HT1080 (cell line): ENCODE measurements around the gene IL15RA. TPM values are rescaled to one million over a fixed set of nuclear protein-coding genes. Genes with fewer than 3 reads are reported as not detected.
A peak's percentile ranks its signal among the peaks of the same experiment; 100 is the strongest.
"Not testable (repeated sequence)": the region's sequence is repeated elsewhere in the genome, so short reads cannot be mapped to it uniquely, and the experiment has no call there.

Source experiments
- DNase-seq: peaks from one replicate; pipeline ENCODE4 v3.0.0-alpha.2; 2015; ENCODE audit warnings: low read depth
- total RNA-seq: library from RNA; depleted of rRNA; stranded (reverse); fragments of >200 nt; shearing (Covaris generic); gene quantifications from 2 replicates; pipeline ENCODE4 v1.2.3, GENCODE V29; 2014

IL15RA gene
- total RNA-seq, 1 experiment from 2014 or later, result 22.9 TPM

- DNase-seq, result no peak
Observed at GRCh38 chr10:6006991-6007390, 29.6 kb upstream of the IL15RA start.

GRCh38 chr10:6006546-6006945 lies 29.2 kb upstream of the IL15RA start:
- DNase-seq, result no peak

DNA sequence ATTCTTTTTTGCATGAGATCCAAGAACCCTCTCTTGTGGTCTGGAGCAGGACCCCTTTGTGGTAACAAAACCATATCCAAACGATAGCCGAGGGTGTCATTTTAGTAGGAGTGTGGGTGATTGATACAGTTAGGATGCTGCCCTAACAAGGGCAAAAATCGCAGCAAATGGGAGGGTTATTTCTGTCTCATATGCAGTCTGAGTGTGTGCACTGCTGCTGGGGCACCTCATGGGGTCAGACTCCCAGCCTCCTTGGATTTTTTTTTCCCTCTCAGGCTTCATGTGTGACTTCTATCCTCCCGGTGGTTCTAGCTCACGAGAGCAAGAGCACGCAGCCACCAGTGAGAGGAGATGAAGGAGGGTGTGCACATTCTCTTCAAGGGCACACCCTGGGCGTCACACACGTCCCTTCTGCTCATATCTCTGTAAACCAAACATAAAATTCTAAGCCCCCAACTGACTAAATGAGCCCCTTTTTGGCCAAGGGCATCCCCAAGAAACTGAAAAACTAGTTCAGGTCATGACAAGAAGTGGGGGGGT lies 28.6 kb upstream of the IL15RA start:
- no peak for DNase-seq

DNA sequence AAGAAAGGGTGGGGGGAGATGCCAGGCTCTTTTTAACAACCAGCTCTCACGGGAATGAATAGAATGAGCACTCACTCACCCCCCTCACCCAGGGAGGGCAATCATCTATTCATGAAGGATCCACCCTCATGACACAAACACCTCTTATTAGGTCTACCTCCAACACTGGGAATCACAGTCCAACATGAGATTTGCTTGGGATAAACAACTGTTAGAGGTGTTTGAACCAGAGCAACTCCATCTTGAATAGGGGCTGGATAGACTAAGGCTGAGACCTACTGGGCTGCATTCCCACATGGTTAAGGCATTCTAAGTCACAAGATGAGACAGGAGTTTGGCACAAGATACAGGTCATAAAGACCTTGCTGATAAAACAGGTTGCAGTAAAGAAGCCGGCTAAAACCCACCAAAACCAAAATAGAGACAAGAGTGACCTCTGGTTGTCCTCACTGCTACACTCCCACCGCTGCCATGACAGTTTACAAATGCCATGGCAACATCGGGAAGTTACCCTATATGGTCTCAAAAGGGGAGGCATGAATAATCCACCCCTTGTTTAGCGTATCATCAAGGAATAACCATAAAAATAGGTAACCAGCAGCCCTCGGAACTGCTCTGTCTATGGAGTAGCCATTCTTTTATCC lies 27.9 kb upstream of the IL15RA start:
- DNase-seq, result not testable (repeated sequence)

- DNase-seq, result no peak
Observed at GRCh38 chr10:6002809-6003510, 25.6 kb upstream of the IL15RA start.

DNA sequence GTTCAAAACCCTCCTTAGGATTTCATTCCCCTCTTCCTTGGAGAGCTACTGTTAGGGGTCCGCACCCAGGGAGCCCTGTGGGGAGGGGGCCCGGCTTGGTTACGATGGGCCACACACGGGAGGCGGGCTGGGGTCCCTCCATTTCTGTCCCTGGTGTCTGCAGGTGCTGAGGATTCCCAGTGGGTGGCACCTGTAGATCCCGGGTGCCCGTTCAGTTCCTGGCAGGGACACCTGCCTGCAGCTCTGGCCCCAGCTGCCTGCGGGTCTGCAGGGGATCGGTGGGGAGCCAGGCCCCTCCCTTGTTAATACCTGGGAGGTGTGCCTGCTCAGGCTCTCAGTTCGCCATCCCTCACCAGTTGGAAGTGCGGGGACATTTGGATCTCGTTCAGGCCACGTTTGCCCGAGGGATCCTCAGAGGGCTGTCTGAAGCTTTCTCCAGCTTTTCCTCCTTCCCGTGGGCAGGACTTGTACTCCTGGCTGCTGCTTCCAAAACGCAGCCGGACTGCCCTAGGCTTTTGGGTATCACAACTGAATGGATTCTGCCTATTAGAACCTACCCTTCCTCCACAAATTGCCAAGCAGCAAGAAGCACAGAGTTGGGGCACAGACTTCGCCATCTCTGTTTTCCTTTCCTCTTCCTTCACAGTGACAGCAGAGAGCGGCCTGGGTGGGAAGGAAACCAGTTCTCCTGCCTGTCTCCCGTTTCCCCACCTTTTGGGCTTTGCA lies 22.3 kb upstream of the IL15RA start:
- no peak for DNase-seq

GRCh38 chr10:5996696-5997095 lies 19.4 kb upstream of the IL15RA start:
- DNase-seq, result no peak

GRCh38 chr10:5992398-5992797 lies 15.1 kb upstream of the IL15RA start:
- no peak for DNase-seq

GRCh38 chr10:5991708-5992107 lies 14.4 kb upstream of the IL15RA start:
- no peak for DNase-seq

DNA sequence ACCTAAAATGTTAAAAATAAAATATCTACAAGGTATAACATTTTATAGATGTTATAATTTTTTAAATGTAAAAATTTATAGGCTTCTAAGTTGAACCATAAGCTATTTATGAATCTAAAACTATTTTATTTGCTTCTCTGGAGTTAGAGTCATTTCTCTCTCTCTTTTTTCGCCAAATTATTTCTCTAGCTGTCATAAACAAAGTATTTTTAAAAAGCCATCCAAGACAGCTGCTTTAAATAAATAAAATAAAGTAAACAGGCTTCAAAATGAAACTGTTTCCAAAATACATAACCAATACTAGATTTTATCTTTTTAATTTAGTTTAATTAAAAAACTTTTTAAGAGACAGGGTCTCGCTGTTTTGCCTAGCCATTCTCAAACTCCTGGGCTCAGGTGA lies 12.4 kb upstream of the IL15RA start:
- DNase-seq, result no peak

DNA sequence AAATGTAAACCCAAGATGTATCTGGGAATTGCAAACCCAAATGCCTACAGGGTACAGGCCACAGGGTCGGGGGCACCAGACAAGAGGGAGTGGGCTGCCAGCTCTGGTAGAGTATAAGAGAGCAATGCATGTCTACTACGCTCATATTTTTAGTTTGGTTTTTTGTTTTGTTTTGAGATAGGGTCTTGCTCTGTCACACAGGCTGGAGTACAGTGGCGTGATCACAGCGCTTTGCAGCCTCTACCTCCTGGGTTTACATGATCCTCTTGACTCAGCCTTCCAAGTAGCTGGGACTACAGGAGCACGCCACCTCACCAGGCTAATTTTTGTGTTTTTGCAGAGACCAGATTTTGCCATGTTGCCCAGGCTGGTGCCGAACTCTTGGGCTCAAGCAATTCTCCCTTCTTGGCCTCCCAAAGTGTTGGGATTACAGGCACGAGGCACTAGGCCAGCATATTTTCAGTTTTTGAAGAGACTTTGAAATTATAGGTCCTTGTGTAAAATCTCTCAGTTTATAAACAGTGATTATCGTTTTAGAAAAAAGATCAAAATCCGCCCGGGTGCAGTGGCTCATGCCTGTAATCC lies 11.1 kb upstream of the IL15RA start:
- no peak for DNase-seq

DNA sequence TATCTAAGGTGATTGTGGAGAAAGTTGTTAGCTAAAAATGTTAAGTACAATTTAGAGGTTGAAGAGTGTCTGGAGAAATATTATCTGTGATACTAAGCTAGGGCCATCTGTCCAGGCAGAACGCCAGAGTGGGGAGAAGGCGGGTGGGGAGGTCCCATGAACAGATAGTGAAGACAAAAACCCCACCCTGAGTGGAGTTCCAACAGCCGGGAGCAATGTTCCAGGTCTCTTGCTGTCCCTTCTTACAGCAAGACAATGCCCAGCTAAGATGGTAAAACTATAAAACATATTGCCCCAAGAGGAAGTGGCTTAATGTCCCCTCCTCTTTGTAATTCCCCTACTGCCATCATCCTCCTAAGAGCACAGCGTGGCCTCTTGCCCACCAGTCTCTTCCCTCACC lies 10.4 kb upstream of the IL15RA start:
- DNase-seq, result no peak

DNA sequence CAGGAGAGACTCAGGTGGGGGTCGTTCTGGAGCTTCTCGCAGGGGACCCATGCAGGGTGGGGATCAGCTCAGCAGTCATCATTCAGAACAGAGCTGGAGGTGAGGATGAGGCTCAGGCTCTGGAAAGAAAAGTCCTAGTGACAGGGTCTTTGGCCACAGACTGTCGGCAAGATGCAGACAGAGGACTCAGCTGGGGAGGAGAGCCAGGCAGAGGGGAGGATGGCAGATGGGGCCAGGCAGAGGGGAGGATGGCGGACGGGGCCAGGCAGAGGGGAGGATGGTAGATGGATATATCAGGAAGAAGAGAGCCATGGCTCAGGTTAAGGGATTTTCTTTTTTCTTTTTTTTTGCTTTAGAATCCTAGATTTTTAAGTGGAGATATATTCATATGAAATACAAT lies 7.7 kb upstream of the IL15RA start:
- DNase-seq, result no peak

- DNase-seq, result no peak
Observed at GRCh38 chr10:5983774-5984173, 6.4 kb upstream of the IL15RA start.

GRCh38 chr10:5981529-5981928 lies 4.2 kb upstream of the IL15RA start:
- DNase-seq, result no peak

GRCh38 chr10:5978230-5978489 lies 817 bp upstream of the IL15RA start:
- DNase-seq, result no peak

DNA sequence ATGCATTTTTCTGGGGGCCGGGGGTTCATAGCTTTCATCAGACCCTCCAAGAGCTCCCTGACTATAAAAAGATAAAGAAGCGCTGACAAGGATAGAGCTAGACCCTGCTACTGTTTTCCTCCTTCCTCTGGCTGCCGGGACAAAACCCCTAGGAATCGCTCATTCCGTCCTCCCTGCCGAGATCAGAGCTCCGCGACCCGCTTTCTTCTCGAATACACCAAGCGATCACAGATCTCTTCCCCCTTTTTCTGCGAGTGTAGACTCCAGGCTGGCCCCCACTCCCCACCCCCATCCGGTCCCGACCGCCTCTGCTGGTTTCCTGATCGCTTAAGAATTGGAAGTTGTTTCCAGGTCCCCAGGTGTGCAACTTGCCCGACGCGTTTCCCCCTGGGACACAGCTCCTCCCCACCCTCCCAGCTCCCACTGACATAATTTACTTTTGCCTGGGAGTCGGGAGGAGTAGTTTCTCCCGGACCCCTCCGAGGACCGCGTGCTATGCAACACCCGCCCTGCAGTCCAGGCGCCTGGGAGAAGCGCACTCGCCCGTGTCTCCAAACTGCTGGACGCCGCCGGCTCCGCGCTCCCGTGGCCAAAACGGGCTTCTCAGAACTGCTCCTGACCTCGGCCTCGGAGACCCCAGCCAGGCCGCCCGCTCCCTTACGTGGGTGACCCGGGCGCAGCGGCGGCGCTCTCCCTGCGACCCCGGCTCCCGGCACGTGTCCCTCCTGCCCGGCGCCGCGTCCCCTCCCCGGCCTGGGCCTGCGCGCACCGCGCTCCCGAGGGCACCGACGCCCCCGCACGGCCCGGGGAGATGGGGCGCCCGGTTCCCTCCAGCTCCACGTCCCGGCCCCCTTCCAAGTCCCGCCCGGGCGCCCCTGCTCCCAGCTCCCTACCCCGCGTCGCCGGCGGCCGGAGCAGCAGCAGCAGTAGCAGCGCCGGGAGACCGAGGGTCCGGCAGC lies 552 bp downstream of the IL15RA start:
- DNase-seq, result peak; percentile 42

GRCh38 chr10:5975641-5976473 lies 1.5 kb downstream of the IL15RA start:
- DNase-seq, result peak; percentile 19

- DNase-seq, result no peak
Observed at GRCh38 chr10:5973069-5973468, 4.3 kb downstream of the IL15RA start.

DNA sequence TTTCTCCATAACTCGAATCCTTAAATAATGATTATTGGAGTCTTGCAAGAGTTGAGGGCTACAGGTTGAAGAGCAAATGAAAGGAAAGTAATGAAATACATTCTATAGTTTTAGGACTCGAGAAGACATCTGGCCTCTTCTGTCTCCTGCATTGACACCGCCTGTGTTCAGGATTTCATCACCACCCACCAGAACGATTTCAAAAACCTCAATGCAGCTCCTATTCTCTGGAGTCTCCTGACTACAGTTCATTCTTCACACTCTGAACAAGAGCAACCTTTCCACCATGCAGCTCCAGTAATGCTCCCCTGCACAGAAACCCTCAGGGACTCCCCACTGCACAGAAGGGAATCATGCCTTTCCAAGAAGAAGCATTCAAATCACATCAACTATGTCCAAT lies 5.5 kb downstream of the IL15RA start:
- DNase-seq, result no peak
